HUDEP-2 (cell line): Measurements from ENCODE around the gene TSPAN2.

Experiments used
- DNase-seq, 76 experiments: peaks; one replicate each; lab custom pipeline; 2025; ENCODE audit not compliant: unreplicated experiment in 76 of 76; lab: John Stamatoyannopoulos, UW

TSPAN2 gene

GRCh38 chr1:115115521-115116161, 26.3 kb upstream of the TSPAN2 start:
- DNase-seq, result no peak

GRCh38 chr1:115114308-115114707, 25.0 kb upstream of the TSPAN2 start:
- no peak for DNase-seq

GRCh38 chr1:115113766-115114165, 24.5 kb upstream of the TSPAN2 start:
- no peak for DNase-seq

GRCh38 chr1:115112496-115113375, 23.4 kb upstream of the TSPAN2 start:
- peak in 10 of 76 experiments; percentile 2 to 15 (median 8) for DNase-seq

- no peak for DNase-seq
These were observed 18.4 kb upstream of the TSPAN2 start for GRCh38 chr1:115107516-115108260.

- no peak for DNase-seq
These were observed 16.5 kb upstream of the TSPAN2 start for GRCh38 chr1:115105831-115106230.

- no peak for DNase-seq
These were observed 10.4 kb upstream of the TSPAN2 start for GRCh38 chr1:115099693-115100050.

- DNase-seq, result peak in 3 of 76 experiments; percentile 1 to 18 (median 6)
These were observed 9.8 kb upstream of the TSPAN2 start for GRCh38 chr1:115098979-115099692.

GRCh38 chr1:115092175-115092574, 2.9 kb upstream of the TSPAN2 start:
- DNase-seq, result no peak

GRCh38 chr1:115091572-115091971, 2.3 kb upstream of the TSPAN2 start:
- no peak for DNase-seq

- DNase-seq, result no peak
These were observed 1.7 kb upstream of the TSPAN2 start for GRCh38 chr1:115090956-115091355.

- DNase-seq, result no peak
These were observed 1.2 kb upstream of the TSPAN2 start for GRCh38 chr1:115090540-115090939.

GRCh38 chr1:115090186-115090490, 835 bp upstream of the TSPAN2 start:
- no peak for DNase-seq

GRCh38 chr1:115088871-115089419, 358 bp downstream of the TSPAN2 start:
- no peak for DNase-seq

- DNase-seq, result no peak
These were observed 1.1 kb downstream of the TSPAN2 start for GRCh38 chr1:115088115-115088778.

- no peak for DNase-seq
These were observed 3.0 kb downstream of the TSPAN2 start for GRCh38 chr1:115086176-115086830.

GRCh38 chr1:115084902-115085511, 4.3 kb downstream of the TSPAN2 start:
- no peak for DNase-seq

- DNase-seq, result no peak
These were observed 6.4 kb downstream of the TSPAN2 start for GRCh38 chr1:115082949-115083348.

- no peak for DNase-seq
These were observed 10.6 kb downstream of the TSPAN2 start for GRCh38 chr1:115078708-115079107.
